NCI-H748 treated with DMSO at 0.1 percent for 48 hours (cell line): Measurements from ENCODE around the gene CRKL.
"Not testable (repeated sequence)": the region's sequence is repeated elsewhere in the genome, so short reads cannot be mapped to it uniquely, and the experiment has no call there.

Experiments used
- DNase-seq: peaks from one replicate; lab custom pipeline; 2025; lab: John Stamatoyannopoulos, UW

CRKL gene

DNA sequence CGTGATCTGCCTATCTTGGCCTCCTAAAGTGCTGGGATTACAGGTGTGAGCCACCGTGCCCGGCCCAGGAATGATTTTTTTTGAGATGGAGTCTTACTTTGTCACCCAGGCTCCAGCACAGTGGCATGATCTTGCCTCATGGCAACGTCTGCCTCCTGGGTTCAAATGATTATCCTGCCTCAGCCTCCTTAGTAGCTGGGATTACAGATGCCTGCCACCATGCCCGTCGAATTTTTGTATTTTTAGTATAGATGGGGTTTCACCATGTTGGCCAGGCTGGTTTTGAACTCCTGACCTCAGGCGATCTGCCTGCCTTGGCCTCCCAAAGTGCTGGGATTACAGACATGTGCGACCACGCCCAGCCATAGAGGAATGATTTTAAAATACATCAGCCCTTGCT, 17.8 kb downstream of the CRKL start:
- not testable (repeated sequence) for DNase-seq

DNA sequence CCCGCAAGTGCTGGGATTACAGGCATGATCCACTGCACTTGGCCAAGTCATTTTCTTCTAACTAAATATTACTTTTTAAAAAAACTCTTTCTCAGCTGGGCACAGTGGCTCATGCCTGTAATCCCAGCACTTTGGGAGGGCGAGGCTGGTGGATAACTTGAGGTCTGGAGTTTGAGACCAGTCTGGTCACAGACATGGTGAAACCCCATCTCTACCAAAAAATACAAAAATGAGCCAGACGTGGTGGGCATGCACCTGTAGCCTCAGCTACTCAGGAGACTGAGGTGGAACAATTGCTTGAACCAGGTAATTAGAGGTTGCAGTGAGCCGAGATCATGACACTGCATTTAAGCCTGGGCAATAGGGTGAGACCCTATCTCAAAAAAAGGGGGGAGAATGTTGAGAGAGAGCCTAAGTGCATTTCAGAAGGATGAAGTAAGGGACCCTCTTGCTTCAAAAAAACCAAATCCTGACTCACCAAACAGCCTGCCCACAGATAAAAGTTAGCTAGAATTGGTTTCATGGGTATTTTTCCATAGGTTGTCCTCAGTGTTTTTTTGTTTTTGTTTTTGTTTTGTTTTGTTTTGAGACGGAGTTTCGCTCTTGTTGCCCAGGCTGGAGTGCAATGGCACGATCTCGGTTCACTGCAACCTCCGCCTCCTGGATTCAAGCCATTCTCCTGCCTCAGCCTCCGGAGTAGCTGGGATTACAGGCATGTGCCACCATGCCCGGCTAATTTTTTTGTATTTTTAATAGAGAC, 18.8 kb downstream of the CRKL start:
- not testable (repeated sequence) for DNase-seq

- no peak for DNase-seq
Observed at GRCh38 chr22:20937031-20937793, 20.0 kb downstream of the CRKL start.

DNA sequence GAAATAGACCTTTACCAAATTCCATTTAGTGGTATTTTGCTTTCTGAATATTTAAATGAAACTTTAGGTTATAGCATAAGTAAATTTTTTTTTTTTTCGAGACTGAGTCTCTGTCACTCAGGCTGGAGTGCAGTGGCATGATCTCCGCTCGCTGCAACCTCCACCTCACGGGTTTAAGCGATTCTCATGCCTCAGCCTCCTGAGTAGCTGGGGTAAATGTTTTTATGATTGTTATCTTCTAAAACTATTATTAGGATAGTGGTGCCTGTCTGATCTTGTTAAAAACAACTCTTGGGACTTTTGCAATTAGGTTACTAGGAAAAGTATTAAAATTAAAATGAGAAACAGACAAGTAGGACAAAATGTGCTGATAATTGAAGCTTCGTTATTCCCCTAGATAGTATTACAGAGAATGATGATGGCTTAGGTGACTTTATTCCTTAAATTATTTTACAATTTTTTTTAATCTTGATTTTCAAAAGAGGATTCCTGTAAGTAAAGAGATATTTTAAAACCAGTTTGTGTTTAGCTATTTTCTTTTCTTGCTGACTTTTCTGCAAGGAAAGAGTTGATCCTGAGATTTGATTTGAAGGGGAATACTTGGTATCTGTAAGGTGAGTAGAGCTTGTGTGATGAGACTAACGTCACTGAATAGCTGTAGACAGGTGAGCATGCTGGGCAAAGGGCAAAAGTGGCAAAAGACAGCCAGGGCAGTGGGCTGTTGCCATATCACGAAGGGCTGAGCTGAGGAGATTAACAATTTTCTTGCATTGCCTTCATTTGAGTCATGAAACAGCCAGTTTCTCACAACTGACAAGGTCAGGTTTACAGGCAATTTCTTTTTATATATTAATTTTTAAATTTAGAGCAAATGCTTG, 20.8 kb downstream of the CRKL start:
- no peak for DNase-seq

- DNase-seq, result not testable (repeated sequence)
Observed at GRCh38 chr22:20939457-20940185, 22.4 kb downstream of the CRKL start.

GRCh38 chr22:20940186-20940651, 23.0 kb downstream of the CRKL start:
- no peak for DNase-seq

GRCh38 chr22:20940904-20941385, 23.7 kb downstream of the CRKL start:
- no peak for DNase-seq

DNA sequence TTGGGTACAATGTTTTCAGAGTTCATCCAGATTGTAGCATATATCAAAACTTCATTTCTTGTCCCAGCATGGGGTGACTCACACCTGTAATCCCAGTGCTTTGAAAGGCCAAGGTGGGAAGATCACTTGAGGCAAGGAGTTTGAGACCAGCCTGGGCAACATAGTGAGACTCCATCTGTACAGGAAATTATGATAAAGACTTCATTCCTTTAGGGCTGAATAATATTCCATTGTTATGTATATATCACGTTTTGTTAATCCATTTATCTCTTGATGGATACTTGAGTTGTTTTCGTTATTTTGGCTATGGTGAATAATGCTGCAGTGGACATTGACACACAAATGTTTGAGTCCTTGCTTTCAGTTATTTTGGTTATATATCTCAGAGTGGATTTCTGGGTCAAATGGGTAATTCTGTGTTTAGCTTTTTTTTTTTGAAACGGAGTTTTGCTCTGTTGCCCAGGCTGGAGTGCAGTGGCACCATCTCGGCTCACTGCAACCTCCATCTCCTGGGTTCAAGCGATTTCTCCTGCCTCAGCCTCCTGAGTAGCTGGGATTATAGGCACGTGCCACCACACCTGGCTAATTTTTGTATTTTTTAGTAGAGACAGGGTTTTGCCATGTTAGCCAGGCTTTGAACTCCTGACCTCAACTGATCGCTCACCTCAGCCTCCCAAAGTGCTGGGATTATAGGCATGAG, 25.1 kb downstream of the CRKL start:
- not testable (repeated sequence) for DNase-seq

GRCh38 chr22:20943104-20943933, 26.1 kb downstream of the CRKL start:
- no peak for DNase-seq

DNA sequence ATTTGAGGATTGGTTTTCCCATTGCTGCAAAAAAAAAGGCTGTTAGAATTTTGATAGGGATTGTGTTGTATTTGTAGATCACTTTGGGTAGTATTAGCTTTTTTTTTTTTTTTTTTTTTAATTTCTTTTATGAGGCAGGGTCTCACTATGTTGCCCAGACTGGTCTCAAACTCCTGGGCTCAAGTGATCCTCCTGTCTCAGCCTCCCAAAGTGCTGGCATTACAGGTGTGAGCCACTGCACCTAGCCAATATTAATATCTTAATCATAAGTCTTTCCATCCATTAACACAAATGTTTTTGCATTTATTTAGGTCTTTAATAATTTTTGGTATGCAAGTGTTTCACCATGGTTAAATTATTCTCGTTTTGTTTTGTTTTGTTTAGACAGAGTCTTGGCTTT, 26.8 kb downstream of the CRKL start:
- DNase-seq, result no peak

GRCh38 chr22:20945578-20945934, 28.3 kb downstream of the CRKL start:
- no peak for DNase-seq

GRCh38 chr22:20946080-20946986, 29.1 kb downstream of the CRKL start:
- DNase-seq, result no peak

DNA sequence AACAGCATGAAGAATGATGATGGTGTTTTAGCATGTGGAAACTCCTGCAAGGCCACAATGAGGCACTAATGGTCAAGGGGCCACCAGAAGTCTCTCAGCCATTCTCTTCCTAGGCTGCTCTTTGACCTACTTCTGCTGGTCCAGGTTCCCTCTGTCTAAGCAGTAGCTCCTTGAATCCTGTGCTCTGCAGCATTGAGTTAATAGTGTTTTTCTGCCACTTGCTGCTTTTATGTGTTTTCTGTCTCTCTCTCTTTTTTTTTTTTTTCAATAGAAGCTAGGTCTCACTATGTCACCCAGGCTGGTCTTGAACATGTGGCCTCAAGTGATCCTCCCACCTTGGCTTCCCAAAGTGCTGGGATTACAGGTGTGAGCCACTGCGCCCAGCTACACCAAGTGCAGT, 29.8 kb downstream of the CRKL start:
- DNase-seq, result no peak

DNA sequence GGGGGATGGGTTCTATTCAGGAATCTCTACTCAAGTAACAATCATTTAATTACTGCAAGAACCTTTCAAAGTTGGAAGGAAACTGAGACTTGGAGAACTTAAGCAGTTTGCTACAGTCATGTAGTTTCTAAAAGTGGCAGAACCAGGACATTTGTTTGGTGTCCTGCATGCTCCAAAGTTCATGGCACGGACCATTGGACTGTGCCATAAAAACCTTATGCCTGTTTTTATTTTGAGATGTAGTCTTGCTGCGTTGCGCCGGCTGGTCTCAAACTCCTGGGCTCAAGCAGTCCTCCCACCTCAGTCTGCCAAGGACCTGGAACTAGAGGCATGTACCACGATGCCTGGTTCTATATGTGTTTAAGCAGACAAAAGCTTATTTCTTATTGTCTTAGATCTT, 31.2 kb downstream of the CRKL start:
- DNase-seq, result no peak

DNA sequence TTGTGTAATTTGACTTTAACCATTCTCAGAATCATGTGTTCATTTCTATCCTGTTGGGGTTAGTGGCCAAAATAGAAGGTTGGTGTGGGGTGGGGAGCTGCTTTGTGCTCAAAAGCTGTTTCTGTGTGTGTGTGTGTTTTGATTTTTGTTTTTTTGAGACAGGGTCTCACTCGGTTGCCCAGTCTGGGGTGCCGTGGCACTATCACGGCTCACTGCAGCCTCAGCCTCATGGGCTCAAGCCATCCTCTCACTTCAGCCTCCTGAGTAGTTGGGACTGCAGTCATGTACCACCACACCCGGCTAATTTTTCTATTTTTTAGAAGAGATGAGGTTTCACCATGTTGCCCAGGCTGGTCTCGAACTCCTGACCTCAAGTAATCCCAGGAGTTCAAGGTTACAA, 31.8 kb downstream of the CRKL start:
- DNase-seq, result no peak

DNA sequence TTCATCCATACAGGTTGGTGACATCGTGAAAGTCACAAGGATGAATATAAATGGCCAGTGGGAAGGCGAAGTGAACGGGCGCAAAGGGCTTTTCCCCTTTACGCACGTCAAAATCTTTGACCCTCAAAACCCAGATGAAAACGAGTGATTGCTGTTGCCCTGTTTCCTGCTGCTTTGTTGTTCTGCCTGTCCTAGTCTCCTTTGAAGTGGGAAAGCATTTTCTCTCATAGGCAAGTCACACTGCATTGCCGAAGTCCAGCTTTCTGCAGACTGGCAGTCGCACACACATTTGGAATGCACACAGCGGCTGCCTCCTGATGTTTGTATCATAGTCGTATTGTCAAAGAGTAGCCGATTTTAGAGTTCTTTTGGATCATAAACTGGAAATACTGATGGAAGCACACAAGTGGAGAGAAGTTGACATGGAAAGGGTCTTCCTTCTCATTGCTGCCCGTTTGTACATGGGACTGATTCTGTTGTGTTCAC, 32.5 kb downstream of the CRKL start:
- DNase-seq, result no peak

DNA sequence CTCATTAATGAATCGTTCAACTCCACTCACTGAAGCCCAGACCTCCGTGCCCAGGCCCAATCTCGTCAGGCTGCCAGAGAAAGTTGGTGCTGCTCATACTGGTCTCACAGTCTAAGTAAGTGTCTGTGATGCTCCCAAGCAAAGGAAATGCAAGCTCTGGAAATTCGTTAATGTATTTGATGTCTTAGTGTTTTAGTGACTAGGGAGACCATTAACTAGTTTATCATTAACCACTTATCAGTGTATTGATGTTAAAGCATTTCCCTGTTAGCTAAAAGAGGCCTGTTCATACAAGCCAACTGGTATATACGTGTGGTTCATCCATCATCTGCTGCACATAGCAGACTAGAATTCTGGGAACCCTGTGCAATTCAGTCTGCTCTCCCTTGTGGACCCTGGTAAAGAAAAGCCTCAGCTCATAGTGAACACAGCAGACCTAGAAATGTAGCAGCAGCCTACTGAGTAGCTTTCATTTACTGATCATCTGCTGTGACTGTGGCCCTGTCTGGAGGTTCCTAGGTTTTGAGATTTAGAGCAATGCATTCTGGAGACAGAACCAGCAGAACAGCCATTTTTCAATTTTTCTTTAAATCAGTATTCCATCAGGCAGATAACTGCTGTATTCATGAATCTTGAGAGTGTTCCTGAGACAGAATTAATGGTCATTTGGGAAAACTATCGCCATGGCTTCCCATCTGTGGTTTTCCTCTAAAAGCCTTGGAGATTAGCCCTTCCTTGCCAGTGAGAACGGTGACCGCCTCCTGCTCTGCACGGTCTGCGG, 34.1 kb downstream of the CRKL start:
- no peak for DNase-seq

- DNase-seq, result no peak
Observed at GRCh38 chr22:20951932-20952380, 34.7 kb downstream of the CRKL start.
